Liver (tissue), 9 donors: ENCODE data around the gene HOXA4. TPM values are rescaled to one million over a fixed set of nuclear protein-coding genes. Genes with fewer than 3 reads are reported as not detected.

ENCODE experiments used
- DNase-seq: peaks from one replicate; pipeline ENCODE4 v3.0.0-alpha.2; 2017; ENCODE audit warnings: low spot score
- H3K27ac ChIP-seq, 2 donors: one replicate each; pipeline ENCODE4 v1.7.0; 2013; ENCODE audit warnings: inconsistent platforms in 2 of 2, low read length in 2 of 2, control low read depth in 1 of 2, low read depth in 1 of 2, mild to moderate bottlenecking in 1 of 2
- H3K27me3 ChIP-seq, 4 donors: one replicate each; pipeline versions ENCODE4 v1.6.1 to v1.7.0; 2013; ENCODE audit warnings: low read length in 3 of 4, inconsistent platforms in 1 of 4, mild to moderate bottlenecking in 1 of 4, moderate library complexity in 1 of 4; ENCODE audit not compliant: control insufficient read depth in 4 of 4, insufficient read depth in 4 of 4
- H3K36me3 ChIP-seq, 4 donors: one replicate each; pipeline versions ENCODE4 v1.6.1 to v1.7.0; 2013; ENCODE audit warnings: low read length in 3 of 4, mild to moderate bottlenecking in 3 of 4, low read depth in 1 of 4, moderate library complexity in 1 of 4; ENCODE audit not compliant: control insufficient read depth in 4 of 4, insufficient read depth in 3 of 4
- H3K4me1 ChIP-seq, 4 donors: one replicate each; pipeline versions ENCODE4 v1.6.1 to v1.7.0; 2013; ENCODE audit warnings: low read length in 3 of 4, mild to moderate bottlenecking in 3 of 4, moderate library complexity in 1 of 4; ENCODE audit not compliant: control insufficient read depth in 4 of 4, insufficient read depth in 4 of 4
- H3K4me3 ChIP-seq, 3 donors: one replicate each; pipeline versions ENCODE4 v1.6.1 to v1.7.0; 2013; ENCODE audit warnings: low read length in 3 of 3, control low read depth in 1 of 3, low read depth in 1 of 3, mild to moderate bottlenecking in 1 of 3
- H3K9ac ChIP-seq, 2 donors: one replicate each; pipeline ENCODE4 v1.7.0; 2013; ENCODE audit warnings: low read length in 2 of 2, mild to moderate bottlenecking in 2 of 2, moderate library complexity in 2 of 2, control low read depth in 1 of 2, low read depth in 1 of 2
- H3K9me3 ChIP-seq, 4 donors: one replicate each; pipeline versions ENCODE4 v1.6.1 to v1.7.0; 2013; ENCODE audit warnings: low read length in 3 of 4; ENCODE audit not compliant: control insufficient read depth in 4 of 4
- EGR1 ChIP-seq, 2 donors: IDR thresholded peaks; 2 replicates each; pipeline ENCODE4 v1.6.1; 2016 to 2018; ENCODE audit warnings: antibody characterized with exemption in 2 of 2, low read depth in 2 of 2
- FOXA1 ChIP-seq: IDR thresholded peaks from 2 replicates; pipeline ENCODE4 v1.6.1; 2016; ENCODE audit warnings: antibody characterized with exemption
- FOXA2 ChIP-seq: IDR thresholded peaks from 2 replicates; pipeline ENCODE4 v1.6.1; 2016; ENCODE audit warnings: antibody characterized with exemption
- GABPA ChIP-seq, 2 donors: IDR thresholded peaks in 1 of 2; conservative IDR thresholded peaks in 1 of 2; 2 replicates each; pipeline ENCODE4 v1.6.1; 2016; ENCODE audit warnings: antibody characterized with exemption in 2 of 2, mild to moderate bottlenecking in 1 of 2, moderate library complexity in 1 of 2
- HNF4G ChIP-seq: IDR thresholded peaks from 2 replicates; pipeline ENCODE4 v1.6.1; 2016; ENCODE audit warnings: antibody characterized with exemption
- NR2F2 ChIP-seq: IDR thresholded peaks from 2 replicates; pipeline ENCODE4 v1.6.1; 2016; ENCODE audit warnings: antibody characterized with exemption
- RAD21 ChIP-seq, 2 donors: IDR thresholded peaks; 2 replicates each; pipeline ENCODE4 v1.6.1; 2016; ENCODE audit warnings: antibody characterized with exemption in 2 of 2, mild to moderate bottlenecking in 2 of 2
- REST ChIP-seq: IDR thresholded peaks from 2 replicates; pipeline ENCODE4 v1.6.1; 2016; ENCODE audit warnings: antibody characterized with exemption, mild to moderate bottlenecking
- RXRA ChIP-seq, 2 donors: IDR thresholded peaks; 2 replicates each; pipeline ENCODE4 v1.6.1; 2017 to 2018; ENCODE audit warnings: antibody characterized with exemption in 2 of 2, mild to moderate bottlenecking in 1 of 2
- TAF1 ChIP-seq: conservative IDR thresholded peaks from 2 replicates; pipeline ENCODE4 v1.6.1; 2016; ENCODE audit warnings: antibody characterized with exemption, mild to moderate bottlenecking
- WGBS: extraction: QIAGEN DNeasy Blood & Tissue Kit; methylation state at CpG from one replicate; pipeline ENCODE4 v1.1.7; 2013; 5-methylcytosine and 5-hydroxymethylcytosine counted together
- polyA plus RNA-seq, 2 donors: library from polyadenylated mRNA; stranded (reverse) in 1 of 2; unstranded in 1 of 2; fragments of 200-250 nt in 1 of 2; fragments of >200 nt in 1 of 2; fragmentation: Nextera tagmentation in 1 of 2; extraction: Ambion mirVana in 1 of 2; gene quantifications; one replicate each; pipeline versions ENCODE4 v1.2.1 to v1.2.3, GENCODE V29; 2013 to 2015
- total RNA-seq, 2 donors: library from RNA; depleted of rRNA; stranded (reverse); fragments of >200 nt; gene quantifications; one replicate each; pipeline ENCODE4 v1.2.3, GENCODE V29; 2014
- TF ChIP-seq, protein P1 (sequence below): fragments of 150-350 bp; IDR thresholded peaks from 2 replicates; pipeline ENCODE4 v1.5.1; 2017; ENCODE audit warnings: improper control_type of control experiment, low read depth, low read length; ENCODE audit not compliant: missing input control
- TF ChIP-seq, protein P2 (sequence below): IDR thresholded peaks from 2 replicates; pipeline ENCODE4 v1.6.1; 2016; ENCODE audit warnings: antibody characterized with exemption
- donor health status: healthy.
- donor health status: healthy.
- donor health status: healthy.
- donor health status: healthy.
- donor health status: healthy.

Gene HOXA4
- total and polyA plus RNA-seq, 4 donors = 0.17 to 1.1 (median 0.30) TPM

DNA sequence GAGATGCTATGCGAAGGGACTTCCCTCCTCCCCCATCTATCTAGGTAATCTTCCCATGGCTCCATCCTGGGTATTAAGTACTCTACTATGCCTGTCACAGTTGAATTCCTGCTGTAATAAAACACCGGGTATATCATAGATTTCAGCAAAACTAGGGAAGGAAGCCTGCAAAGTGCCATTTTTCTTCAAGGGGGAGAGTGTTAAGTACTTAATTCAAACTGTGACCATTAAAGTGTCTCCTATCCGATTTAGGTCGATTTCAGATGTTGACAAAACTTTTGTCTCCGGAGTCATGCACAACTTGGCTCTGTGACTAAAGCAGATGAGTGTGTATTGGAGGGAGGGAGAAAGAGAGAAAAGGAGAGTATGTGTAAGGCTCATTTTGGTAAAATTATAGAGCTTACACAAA is 4.6 kb downstream of the HOXA4 start:
- H3K4me3 ChIP-seq = no peak overlapping the region
- peaks cover 2 to 21% (median 10%) of the 10 kb centered on the region in 4 donors for H3K27me3 ChIP-seq
- H3K27ac ChIP-seq = no peak overlapping the region
- no peaks in the 10 kb centered on the region for H3K36me3 ChIP-seq
- H3K9ac ChIP-seq = no peak overlapping the region
- TF ChIP-seq RAD21 (IDR thresholded peaks at IDR 0.05) = no peak
- TF ChIP-seq HNF4G = no peak
- TF ChIP-seq, protein P1, sequence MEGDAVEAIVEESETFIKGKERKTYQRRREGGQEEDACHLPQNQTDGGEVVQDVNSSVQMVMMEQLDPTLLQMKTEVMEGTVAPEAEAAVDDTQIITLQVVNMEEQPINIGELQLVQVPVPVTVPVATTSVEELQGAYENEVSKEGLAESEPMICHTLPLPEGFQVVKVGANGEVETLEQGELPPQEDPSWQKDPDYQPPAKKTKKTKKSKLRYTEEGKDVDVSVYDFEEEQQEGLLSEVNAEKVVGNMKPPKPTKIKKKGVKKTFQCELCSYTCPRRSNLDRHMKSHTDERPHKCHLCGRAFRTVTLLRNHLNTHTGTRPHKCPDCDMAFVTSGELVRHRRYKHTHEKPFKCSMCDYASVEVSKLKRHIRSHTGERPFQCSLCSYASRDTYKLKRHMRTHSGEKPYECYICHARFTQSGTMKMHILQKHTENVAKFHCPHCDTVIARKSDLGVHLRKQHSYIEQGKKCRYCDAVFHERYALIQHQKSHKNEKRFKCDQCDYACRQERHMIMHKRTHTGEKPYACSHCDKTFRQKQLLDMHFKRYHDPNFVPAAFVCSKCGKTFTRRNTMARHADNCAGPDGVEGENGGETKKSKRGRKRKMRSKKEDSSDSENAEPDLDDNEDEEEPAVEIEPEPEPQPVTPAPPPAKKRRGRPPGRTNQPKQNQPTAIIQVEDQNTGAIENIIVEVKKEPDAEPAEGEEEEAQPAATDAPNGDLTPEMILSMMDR = no peak
- no peak for TF ChIP-seq RXRA (IDR thresholded peaks at IDR 0.05)
- no peak for TF ChIP-seq FOXA1
- no peak for TF ChIP-seq REST
- TF ChIP-seq, protein P2, sequence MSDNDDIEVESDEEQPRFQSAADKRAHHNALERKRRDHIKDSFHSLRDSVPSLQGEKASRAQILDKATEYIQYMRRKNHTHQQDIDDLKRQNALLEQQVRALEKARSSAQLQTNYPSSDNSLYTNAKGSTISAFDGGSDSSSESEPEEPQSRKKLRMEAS = no peak
- no peak for TF ChIP-seq EGR1 (IDR thresholded peaks at IDR 0.05; ENCODE audit: low read depth in 2 of 2)
- TF ChIP-seq NR2F2 = no peak
- TF ChIP-seq TAF1 = no peak
- peaks cover 0 to 4% (median under 1%) of the 10 kb centered on the region in 4 donors for H3K9me3 ChIP-seq
- no peak for DNase-seq
- WGBS = 21% methylated on average over 5 of the region's 5 CpGs
- H3K4me1 ChIP-seq = peaks cover 7 to 16% (median 13%) of the 10 kb centered on the region in 4 donors

DNA sequence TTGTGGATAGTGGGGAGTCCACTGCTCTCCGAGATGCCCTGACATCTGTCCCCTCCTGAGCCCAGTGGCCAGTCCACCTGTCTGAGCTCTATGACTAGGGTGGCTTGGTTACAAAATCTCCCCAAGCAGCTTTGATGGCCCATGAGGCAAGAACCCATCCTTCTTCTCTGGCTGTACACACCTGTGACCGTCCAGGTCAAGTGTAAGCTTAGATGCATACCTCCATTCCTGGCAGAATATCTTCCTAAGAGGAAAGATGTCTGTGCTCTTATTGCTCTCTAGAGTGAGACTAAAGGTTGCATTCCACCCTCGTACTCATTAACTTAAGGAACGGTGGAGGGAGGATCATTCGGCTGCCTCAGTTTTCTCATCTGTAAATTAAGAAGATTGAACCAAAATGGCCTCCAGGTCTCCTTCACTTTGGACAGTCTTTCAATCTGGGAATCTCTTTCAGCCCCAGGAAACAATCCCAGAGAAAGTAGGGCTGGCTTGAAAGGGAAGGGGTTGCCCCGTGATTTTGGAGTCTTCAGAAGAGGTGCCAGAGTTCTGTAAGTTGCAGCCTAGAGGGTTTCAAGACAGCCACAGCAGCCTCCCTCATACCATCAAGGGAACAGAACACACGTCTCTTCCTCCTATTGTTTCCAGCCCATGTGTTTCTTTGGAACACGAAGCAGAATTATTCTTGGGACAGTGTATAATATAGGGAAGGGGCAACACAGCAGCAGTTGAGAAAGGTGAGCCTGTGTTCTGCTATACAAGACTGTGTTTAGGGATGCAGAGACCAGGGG is 5.5 kb downstream of the HOXA4 start:
- Histone ChIP-seq H3K4me1 (peaks cover 5 to 16% (median 9%) of the 10 kb centered on the region in 4 donors), H3K27me3 (peaks cover 2 to 21% (median 9%) of the 10 kb centered on the region in 4 donors), H3K36me3 (no peaks in the 10 kb centered on the region), H3K9ac (no peak overlapping the region), H3K9me3 (peaks cover 0 to 4% (median 0%) of the 10 kb centered on the region in 4 donors), H3K4me3 (no peak overlapping the region), H3K27ac (no peak overlapping the region)
- TF ChIP-seq FOXA2 = no peak
- no peak for TF ChIP-seq FOXA1
- no peak for TF ChIP-seq GABPA (IDR thresholded peaks at IDR 0.05 in 1 of 2, conservative IDR thresholded peaks at IDR 0.05 in 1 of 2)
- no peak for TF ChIP-seq NR2F2
- WGBS = 29% methylated on average over 8 of the region's 8 CpGs
- DNase-seq = no peak
